CD14-positive monocyte (primary cell): ENCODE measurements around the gene ZNF608. TPM values are rescaled to one million over a fixed set of nuclear protein-coding genes. Genes with fewer than 3 reads are reported as not detected.

ENCODE experiments used
- DNase-seq, 3 donors: peaks; one replicate each; pipeline ENCODE4 v3.0.0-alpha.2; 2011 to 2022
- H2AFZ ChIP-seq: 2 replicates; pipeline ENCODE4 v1.6.0; 2012; ENCODE audit warnings: mild to moderate bottlenecking, low read depth, low read length, inconsistent platforms; ENCODE audit not compliant: insufficient read depth, poor library complexity, severe bottlenecking
- H3K27ac ChIP-seq, 2 donors: 1 replicate in 1 of 2; 2 replicates in 1 of 2; pipeline ENCODE4 v1.5.1; 2012 to 2013; ENCODE audit warnings: low read length in 2 of 2, control low read depth in 1 of 2, inconsistent platforms in 1 of 2, low read depth in 1 of 2, mild to moderate bottlenecking in 1 of 2
- H3K27me3 ChIP-seq, 2 donors: one replicate each; pipeline versions ENCODE4 v1.6.0 to v1.6.1; 2011 to 2013; ENCODE audit warnings: low read length in 2 of 2; ENCODE audit not compliant: control insufficient read depth in 2 of 2, insufficient read depth in 2 of 2
- H3K36me3 ChIP-seq, 2 donors: replicated peaks in 1 of 2; 1 replicate in 1 of 2; 2 replicates in 1 of 2; pipeline versions ENCODE4 v1.5.1 to v1.6.1; 2012 to 2013; ENCODE audit warnings: low read length in 2 of 2, control low read depth in 1 of 2, inconsistent platforms in 1 of 2, mild to moderate bottlenecking in 1 of 2; ENCODE audit not compliant: insufficient read depth in 2 of 2, control insufficient read depth in 1 of 2
- H3K4me1 ChIP-seq, 2 donors: 1 replicate in 1 of 2; 2 replicates in 1 of 2; pipeline versions ENCODE4 v1.5.1 to v1.6.1; 2012 to 2013; ENCODE audit warnings: low read length in 2 of 2, control low read depth in 1 of 2, inconsistent platforms in 1 of 2, mild to moderate bottlenecking in 1 of 2, moderate library complexity in 1 of 2; ENCODE audit not compliant: insufficient read depth in 2 of 2, control insufficient read depth in 1 of 2
- H3K4me2 ChIP-seq: replicated peaks from 2 replicates; pipeline ENCODE3; 2012; ENCODE audit warnings: low read length, moderate library complexity, mild to moderate bottlenecking; ENCODE audit not compliant: poor library complexity, severe bottlenecking; ENCODE audit errors: extremely low read depth
- H3K4me3 ChIP-seq, 3 experiments: fragments of 200-600 bp in 1 of 3; sonication (generic) in 1 of 3; replicated peaks in 1 of 3; 1 replicate in 2 of 3; 2 replicates in 1 of 3; pipeline ENCODE4 v1.5.1; 2011 to 2013; ENCODE audit warnings: low read length in 3 of 3, mild to moderate bottlenecking in 3 of 3, control low read depth in 2 of 3, low read depth in 2 of 3, inconsistent platforms in 1 of 3, moderate library complexity in 1 of 3
- H3K79me2 ChIP-seq: 2 replicates; pipeline ENCODE4 v1.6.0; 2012; ENCODE audit warnings: mild to moderate bottlenecking, control low read depth, inconsistent platforms, low read length, moderate library complexity; ENCODE audit not compliant: insufficient read depth
- H3K9ac ChIP-seq: 2 replicates; pipeline ENCODE4 v1.6.0; 2017; ENCODE audit warnings: low read length, mild to moderate bottlenecking; ENCODE audit not compliant: insufficient read depth, poor library complexity, severe bottlenecking
- H3K9me3 ChIP-seq, 2 donors: replicated peaks in 1 of 2; 1 replicate in 1 of 2; 2 replicates in 1 of 2; pipeline versions ENCODE4 v1.5.1 to v1.6.1; 2012 to 2013; ENCODE audit warnings: low read length in 2 of 2, control low read depth in 1 of 2; ENCODE audit not compliant: control insufficient read depth in 1 of 2, insufficient read depth in 1 of 2
- H4K20me1 ChIP-seq: 2 replicates; pipeline ENCODE4 v1.6.0; 2012; ENCODE audit warnings: mild to moderate bottlenecking, low read length, control low read depth, moderate library complexity; ENCODE audit not compliant: insufficient read depth
- H3K27ac Mint-ChIP-seq, 7 donors: one replicate each; pipeline ENCODE4 v1.8.0; 2020; ENCODE audit warnings: mild to moderate bottlenecking in 7 of 7, mixed read lengths in 7 of 7, moderate library complexity in 6 of 7, inconsistent platforms in 2 of 7
- H3K27me3 Mint-ChIP-seq, 3 donors: one replicate each; pipeline ENCODE4 v1.8.0; 2021 to 2022; ENCODE audit warnings: low read depth in 3 of 3, mild to moderate bottlenecking in 3 of 3, mixed read lengths in 3 of 3, moderate library complexity in 3 of 3, inconsistent platforms in 1 of 3
- H3K36me3 Mint-ChIP-seq, 2 donors: one replicate each; pipeline ENCODE4 v1.8.0; 2020; ENCODE audit warnings: mixed read lengths in 2 of 2, inconsistent platforms in 1 of 2, mild to moderate bottlenecking in 1 of 2
- H3K4me1 Mint-ChIP-seq: one replicate; pipeline ENCODE4 v1.8.0; 2020; ENCODE audit warnings: mild to moderate bottlenecking, mixed read lengths
- H3K4me3 Mint-ChIP-seq, 2 donors: one replicate each; pipeline ENCODE4 v1.8.0; 2020; ENCODE audit warnings: mild to moderate bottlenecking in 2 of 2, mixed read lengths in 2 of 2, moderate library complexity in 1 of 2
- H3K9me3 Mint-ChIP-seq, 7 donors: one replicate each; pipeline ENCODE4 v1.8.0; 2020 to 2022; ENCODE audit warnings: mixed read lengths in 7 of 7, mild to moderate bottlenecking in 6 of 7, moderate library complexity in 6 of 7, inconsistent platforms in 2 of 7
- WGBS: methylation state at CpG from one replicate; pipeline ENCODE4 v1.1.5; 2013; ENCODE audit warnings: missing lambda C conversion rate; ENCODE audit not compliant: insufficient coverage; 5-methylcytosine and 5-hydroxymethylcytosine counted together
- intact Hi-C, 2 donors: fragments of 100-400 bp; cut with micrococcal nuclease; formaldehyde crosslinking; loops; one replicate each; pipeline versions ENCODE4 v1.15.0 to v1.15.1; 2023
- polyA plus RNA-seq, 3 donors: library from polyadenylated mRNA; depleted of rRNA in 1 of 3; unstranded in 2 of 3; stranded (reverse) in 1 of 3; fragments of 300-500 nt in 2 of 3; fragments of >200 nt in 1 of 3; fragmentation: Illumina TruSeq in 2 of 3; gene quantifications; 1 replicate in 2 of 3; 2 replicates in 1 of 3; pipeline ENCODE4 v1.2.3, GENCODE V29; 2012 to 2021
- TF ChIP-seq, protein P1 (sequence below): fragments of 200-600 bp; IDR thresholded peaks from one replicate; pipeline ENCODE4 v1.8.0; 2022; ENCODE audit warnings: antibody characterized with exemption, mild to moderate bottlenecking

ZNF608 gene
- polyA plus RNA-seq, 3 donors: 0.05 TPM; not detected in 2

DNA sequence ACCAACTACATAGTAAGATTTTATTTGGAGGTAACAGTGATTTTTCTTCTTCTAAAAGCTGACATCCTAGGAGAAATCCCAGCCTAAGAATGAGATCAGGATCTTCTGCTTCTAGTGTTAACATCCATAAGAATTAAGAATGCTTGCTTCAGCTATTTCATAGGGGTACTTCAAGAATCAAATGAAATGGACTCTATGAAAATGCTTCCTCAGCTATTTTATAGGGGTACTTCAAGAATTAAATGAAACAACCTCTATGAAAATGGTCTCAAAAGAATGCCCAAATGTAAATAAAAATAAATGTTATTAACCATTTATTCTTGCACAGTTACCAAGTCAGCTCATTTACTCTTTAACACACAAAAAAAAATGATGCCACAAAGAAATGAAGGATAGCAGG lies 31.5 kb downstream of the ZNF608 start:
- H3K36me3 Mint-ChIP-seq: no peaks in the 10 kb centered on the region
- H3K4me1 Mint-ChIP-seq: peaks cover 14% of the 10 kb centered on the region
- Histone ChIP-seq H4K20me1 (no peaks in the 10 kb centered on the region), H3K4me2 (no peak overlapping the region), H3K4me1 (peaks cover 10 to 13% of the 10 kb centered on the region in 2 donors), H3K9ac (no peak overlapping the region), H3K4me3 (no peak overlapping the region), H3K79me2 (no peaks in the 10 kb centered on the region), H2AFZ (no peak overlapping the region), H3K27ac (no peak overlapping the region), H3K27me3 (no peaks in the 10 kb centered on the region), H3K9me3 (no peaks in the 10 kb centered on the region), H3K36me3 (no peaks in the 10 kb centered on the region)
- intact Hi-C loops: no loop called here
- TF ChIP-seq, protein P1, sequence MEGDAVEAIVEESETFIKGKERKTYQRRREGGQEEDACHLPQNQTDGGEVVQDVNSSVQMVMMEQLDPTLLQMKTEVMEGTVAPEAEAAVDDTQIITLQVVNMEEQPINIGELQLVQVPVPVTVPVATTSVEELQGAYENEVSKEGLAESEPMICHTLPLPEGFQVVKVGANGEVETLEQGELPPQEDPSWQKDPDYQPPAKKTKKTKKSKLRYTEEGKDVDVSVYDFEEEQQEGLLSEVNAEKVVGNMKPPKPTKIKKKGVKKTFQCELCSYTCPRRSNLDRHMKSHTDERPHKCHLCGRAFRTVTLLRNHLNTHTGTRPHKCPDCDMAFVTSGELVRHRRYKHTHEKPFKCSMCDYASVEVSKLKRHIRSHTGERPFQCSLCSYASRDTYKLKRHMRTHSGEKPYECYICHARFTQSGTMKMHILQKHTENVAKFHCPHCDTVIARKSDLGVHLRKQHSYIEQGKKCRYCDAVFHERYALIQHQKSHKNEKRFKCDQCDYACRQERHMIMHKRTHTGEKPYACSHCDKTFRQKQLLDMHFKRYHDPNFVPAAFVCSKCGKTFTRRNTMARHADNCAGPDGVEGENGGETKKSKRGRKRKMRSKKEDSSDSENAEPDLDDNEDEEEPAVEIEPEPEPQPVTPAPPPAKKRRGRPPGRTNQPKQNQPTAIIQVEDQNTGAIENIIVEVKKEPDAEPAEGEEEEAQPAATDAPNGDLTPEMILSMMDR: no peak
- peaks cover 0 to 6% (median 3%) of the 10 kb centered on the region in 3 donors for H3K27me3 Mint-ChIP-seq
- H3K9me3 Mint-ChIP-seq: peaks cover 0 to 8% (median 0%) of the 10 kb centered on the region in 7 donors
- no peak overlapping the region for H3K27ac Mint-ChIP-seq
- no peak for DNase-seq
- no peak overlapping the region for H3K4me3 Mint-ChIP-seq

DNA sequence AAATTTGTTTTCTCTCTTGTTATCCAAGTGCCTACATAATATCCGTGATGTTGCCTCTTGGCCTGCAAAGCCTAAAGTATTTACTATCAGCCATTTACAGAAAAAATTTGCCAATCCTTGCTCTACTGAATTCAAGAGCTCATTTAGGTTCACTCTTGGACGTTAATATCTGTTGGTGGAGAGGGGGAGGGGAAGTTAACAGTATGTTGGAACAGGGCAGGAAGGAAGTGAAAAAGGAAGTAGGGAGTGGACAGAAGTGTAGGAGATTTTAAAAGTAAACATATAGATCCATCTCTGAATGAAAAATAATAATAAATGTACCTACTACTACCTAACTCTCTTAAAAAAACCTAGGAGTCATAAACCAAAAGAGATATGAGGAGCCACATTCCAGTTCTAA lies 32.8 kb downstream of the ZNF608 start:
- Histone ChIP-seq H3K27me3 (no peaks in the 10 kb centered on the region), H2AFZ (no peak overlapping the region), H3K9me3 (no peaks in the 10 kb centered on the region), H4K20me1 (no peaks in the 10 kb centered on the region), H3K4me2 (peak overlapping the region; percentile 20), H3K9ac (no peak overlapping the region), H3K79me2 (no peaks in the 10 kb centered on the region), H3K27ac (no peak overlapping the region), H3K4me1 (peaks cover 10 to 13% of the 10 kb centered on the region in 2 donors), H3K4me3 (no peak overlapping the region), H3K36me3 (no peaks in the 10 kb centered on the region)
- peaks cover 14% of the 10 kb centered on the region for H3K4me1 Mint-ChIP-seq
- H3K27ac Mint-ChIP-seq: no peak overlapping the region
- DNase-seq: peak in 2 of 3 donors; percentile 1 to 9
- TF ChIP-seq, protein P1: no peak
- peak overlapping the region in 1 of 2 donors; percentile 62 for H3K4me3 Mint-ChIP-seq
- WGBS: no CpG with 5 or more reads among the region's 2 CpGs
- H3K36me3 Mint-ChIP-seq: no peaks in the 10 kb centered on the region
- intact Hi-C loops: no loop called here
- peaks cover 0 to 8% (median 0%) of the 10 kb centered on the region in 7 donors for H3K9me3 Mint-ChIP-seq
- H3K27me3 Mint-ChIP-seq: peaks cover 0 to 6% (median 3%) of the 10 kb centered on the region in 3 donors
